A549 (cell line): Measurements from ENCODE around the gene LUZP4. TPM values are rescaled to one million over a fixed set of nuclear protein-coding genes. Genes with fewer than 3 reads are reported as not detected.

Source experiments
- BCL3 ChIP-seq: fragments of >200 bp; sonication (Bioruptor Twin); formaldehyde crosslinking; IDR thresholded peaks from 3 replicates; pipeline ENCODE4 v1.6.1; 2016
- BHLHE40 ChIP-seq: IDR thresholded peaks from 2 replicates; pipeline ENCODE4 v1.6.1; 2012; ENCODE audit warnings: low read depth, low read length, inconsistent platforms
- HOXB13 ChIP-seq: fragments of 250-450 bp; sonication (Bioruptor Pico); IDR thresholded peaks from 2 replicates; pipeline ENCODE4 v1.5.0; 2020; ENCODE audit warnings: low read depth, mild to moderate bottlenecking, moderate library complexity
- MAFK ChIP-seq: fragments of 450-650 bp; IDR thresholded peaks from 2 replicates; pipeline ENCODE4 v1.6.1; 2014; ENCODE audit not compliant: partially characterized antibody
- PBX3 ChIP-seq: IDR thresholded peaks from 2 replicates; pipeline ENCODE4 v1.6.1; 2012
- RARB ChIP-seq: fragments of 250-450 bp; sonication (Bioruptor Pico); IDR thresholded peaks from 2 replicates; pipeline ENCODE4 v1.8.0; 2021; ENCODE audit warnings: mild to moderate bottlenecking, moderate library complexity
- SMC3 ChIP-seq: fragments of >200 bp; sonication (Bioruptor Twin); formaldehyde crosslinking; IDR thresholded peaks from 3 replicates; pipeline ENCODE4 v1.6.1; 2018; ENCODE audit warnings: inconsistent platforms
- SREBF2 ChIP-seq: fragments of 450-650 bp; IDR thresholded peaks from 2 replicates; pipeline ENCODE4 v1.6.1; 2014; ENCODE audit warnings: mild to moderate bottlenecking, moderate library complexity
- polyA plus RNA-seq, 4 experiments: library from polyadenylated mRNA; depleted of rRNA in 3 of 4; stranded (reverse); fragments of >200 nt; fragmentation: RNase III in 1 of 4; extraction: RNeasy Plus Mini Kit Qiagen cat#74134 plus additional on column Dnase treatment in 1 of 4; gene quantifications; 2 replicates in 3 of 4; 3 replicates in 1 of 4; pipeline ENCODE4 v1.2.3, GENCODE V29; 2011 to 2017

Gene LUZP4
- polyA plus RNA-seq, 2 of the 4 experiments (the other 2 are of a cell fraction) = not detected

- TF ChIP-seq PBX3 (no peak), HOXB13 (CRISPR knock-in tag) (no peak), BHLHE40 (no peak), RARB (CRISPR knock-in tag) (no peak), SREBF2 (no peak), SMC3 (no peak), BCL3 (no peak), MAFK (no peak)
These were observed 66.9 kb downstream of the LUZP4 start (continued) for GRCh38 chrX:115356369-115356768.

Other genes with a start within 250 kb of the LUZP4 start
- gene RBMXL3, start 100.3 kb upstream of the LUZP4 start, polyA plus RNA-seq (2011; rRNA removed) = not detected in 2 replicates
- not detected in 3 replicates for gene RBMXL3, start 100.3 kb upstream of the LUZP4 start, polyA plus RNA-seq (2017; fragmentation: RNase III; extraction: RNeasy Plus Mini Kit Qiagen cat#74134 plus additional on column Dnase treatment)
- gene LRCH2, start 55.6 kb upstream of the LUZP4 start, polyA plus RNA-seq (2011; rRNA removed) = 0.04 and 0.05 TPM in 2 replicates
- 0.01 TPM in 1 of 3 replicates, not detected in the others for gene LRCH2, start 55.6 kb upstream of the LUZP4 start, polyA plus RNA-seq (2017; fragmentation: RNase III; extraction: RNeasy Plus Mini Kit Qiagen cat#74134 plus additional on column Dnase treatment)